GM23248 (cell line): ENCODE data around the gene EPGN.

ENCODE experiments used
- EZH2 ChIP-seq: fragments of 200-600 bp; sonication (generic); IDR thresholded peaks from 2 replicates; pipeline ENCODE4 v1.6.1; 2018; ENCODE audit warnings: antibody characterized with exemption, mild to moderate bottlenecking; ENCODE audit not compliant: insufficient read depth, poor library complexity, severe bottlenecking
- EZH2phosphoT487 ChIP-seq: fragments of 200-600 bp; sonication (generic); IDR thresholded peaks from 2 replicates; pipeline ENCODE4 v1.6.1; 2018; ENCODE audit warnings: antibody characterized with exemption, moderate library complexity, mild to moderate bottlenecking, low read depth; ENCODE audit not compliant: insufficient read depth

DNA sequence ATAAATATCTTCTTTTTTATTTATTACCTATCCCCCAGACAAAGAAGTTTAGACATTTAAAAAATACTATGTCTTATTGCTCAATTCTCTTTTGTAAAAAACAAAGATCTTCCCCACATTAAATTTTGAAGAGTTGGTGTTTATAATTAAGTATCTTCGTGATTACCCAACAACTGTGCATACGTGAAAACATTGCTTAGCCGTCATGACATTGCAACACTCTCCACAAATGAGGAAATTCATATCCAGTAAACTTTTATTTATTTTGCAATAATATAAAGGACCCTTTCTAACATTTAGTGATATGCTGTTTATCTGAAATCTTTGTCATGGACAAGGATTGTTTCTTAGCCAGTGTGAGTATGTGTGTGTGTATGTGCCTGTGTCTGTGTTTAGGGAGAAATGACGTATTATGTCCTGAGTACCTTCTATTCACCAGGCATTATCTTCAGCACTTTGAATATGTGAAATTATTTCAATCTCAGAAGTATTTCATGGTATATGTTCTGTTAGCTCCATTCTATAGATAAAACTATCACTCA, 30.6 kb downstream of the EPGN start:
- no peak for TF ChIP-seq EZH2phosphoT487
- no peak for TF ChIP-seq EZH2
